K562 (cell line): ENCODE data around the gene AMIGO3.
"Not testable (repeated sequence)": the region's sequence is repeated elsewhere in the genome, so short reads cannot be mapped to it uniquely, and the experiment has no call there.

Experiments
- CTCF ChIP-seq, 3 experiments: IDR thresholded peaks in 2 of 3; conservative IDR thresholded peaks in 1 of 3; 2 replicates each; pipeline ENCODE4 v1.5.1; 2011 to 2012; ENCODE audit warnings: low read length in 3 of 3, mild to moderate bottlenecking in 3 of 3, control low read depth in 2 of 3, improper control_type of control experiment in 1 of 3, inconsistent platforms in 1 of 3, low read depth in 1 of 3, mixed read lengths in 1 of 3, moderate library complexity in 1 of 3; ENCODE audit not compliant: insufficient read depth in 2 of 3
- ELF4 ChIP-seq: fragments of 450-650 bp; formaldehyde crosslinking; IDR thresholded peaks from 2 replicates; pipeline ENCODE4 v1.4.0; 2022; ENCODE audit warnings: missing genetic modification characterization
- GATAD2A ChIP-seq: fragments of 450-650 bp; IDR thresholded peaks from 2 replicates; pipeline ENCODE4 v1.6.1; 2017
- KLF16 ChIP-seq: IDR thresholded peaks from 2 replicates; pipeline ENCODE4 v1.6.1; 2016; ENCODE audit warnings: antibody characterized with exemption
- MTA1 ChIP-seq: fragments of 450-650 bp; IDR thresholded peaks from 2 replicates; pipeline ENCODE4 v1.6.1; 2017; ENCODE audit warnings: borderline replicate concordance
- POLR2A ChIP-seq: fragments of 450-650 bp; conservative IDR thresholded peaks from 2 replicates; pipeline ENCODE4 v1.6.1; 2016

- not testable (repeated sequence) for TF ChIP-seq GATAD2A; KLF16; ELF4 (CRISPR knock-in tag); POLR2A; MTA1; CTCF (IDR thresholded peaks at IDR 0.05 in 2 of 3, conservative IDR thresholded peaks at IDR 0.05 in 1 of 3; ENCODE audit: insufficient read depth in 2 of 3, low read depth in 1 of 3, low read length in 3 of 3)
These were observed 33.1 kb downstream of the AMIGO3 start for GRCh38 chr3:49686346-49686745.
